HL-60 (cell line): Measurements from ENCODE around the gene CNTN1.

Source experiments
- CTCF ChIP-seq: IDR thresholded peaks from one replicate; pipeline ENCODE4 v1.5.1; 2011; ENCODE audit warnings: low read length, control low read depth, inconsistent platforms; ENCODE audit not compliant: insufficient read depth
- GABPA ChIP-seq: IDR thresholded peaks from 2 replicates; pipeline ENCODE4 v1.6.1; 2012; ENCODE audit warnings: low read depth
- POLR2AphosphoS5 ChIP-seq: IDR thresholded peaks from 2 replicates; pipeline ENCODE4 v1.6.1; 2012; ENCODE audit warnings: low read depth

GRCh38 chr12:41034686-41035085 is 342.4 kb downstream of the CNTN1 start:
- no peak for TF ChIP-seq CTCF
- no peak for TF ChIP-seq GABPA
- TF ChIP-seq POLR2AphosphoS5: no peak
